GM12875 (cell line): ENCODE measurements around the gene IGLL1.

Source experiments
- H3K4me3 ChIP-seq: one replicate; pipeline ENCODE4 v1.5.1; 2011; ENCODE audit warnings: low read depth, low read length, control low read depth
- CTCF ChIP-seq: IDR thresholded peaks from 2 replicates; pipeline ENCODE4 v1.5.1; 2011; ENCODE audit warnings: low read depth, mild to moderate bottlenecking, control low read depth, inconsistent platforms, low read length, moderate library complexity, borderline replicate concordance; ENCODE audit not compliant: insufficient read depth

IGLL1 gene

GRCh38 chr22:23530766-23531282 lies 49.3 kb downstream of the IGLL1 start:
- no peak for TF ChIP-seq CTCF
- H3K4me3 ChIP-seq, result no peak overlapping the region

- TF ChIP-seq CTCF, result no peak
- H3K4me3 ChIP-seq, result no peak overlapping the region
These were observed 50.0 kb downstream of the IGLL1 start for GRCh38 chr22:23530106-23530505.

GRCh38 chr22:23529166-23530103 lies 50.7 kb downstream of the IGLL1 start:
- no peak for TF ChIP-seq CTCF
- no peak overlapping the region for H3K4me3 ChIP-seq

GRCh38 chr22:23527971-23528740 lies 51.9 kb downstream of the IGLL1 start:
- no peak for TF ChIP-seq CTCF
- H3K4me3 ChIP-seq, result no peak overlapping the region

GRCh38 chr22:23526596-23527316 lies 53.3 kb downstream of the IGLL1 start:
- TF ChIP-seq CTCF, result no peak
- H3K4me3 ChIP-seq, result no peak overlapping the region

- TF ChIP-seq CTCF, result no peak
- H3K4me3 ChIP-seq, result no peak overlapping the region
These were observed 54.6 kb downstream of the IGLL1 start for GRCh38 chr22:23525510-23525909.
